K562 (cell line): ENCODE data around the gene SPZ1. TPM values are rescaled to one million over a fixed set of nuclear protein-coding genes. Genes with fewer than 3 reads are reported as not detected.
A peak's percentile ranks its signal among the peaks of the same experiment; 100 is the strongest.
"Not testable (repeated sequence)": the region's sequence is repeated elsewhere in the genome, so short reads cannot be mapped to it uniquely, and the experiment has no call there.

ENCODE experiments used
- ATAC-seq: fragments of 200-7000 bp; cut with Tn5 transposase; 3 replicates; pipeline ENCODE4 v1.9.1; 2020; ENCODE audit warnings: moderate library complexity
- BruUV-seq: library from RNA; stranded (reverse); fragments of 400-500 nt; replicated peaks from 2 replicates; lab custom pipeline; 2021; lab: Mats Ljungman, UMichigan
- CTCF ChIA-PET: fragments of 300-600 bp; formaldehyde crosslinking; extraction: SDS; loops from one replicate; lab custom pipeline; 2021; ENCODE audit warnings: low intra/inter-chr PET ratio; lab: Yijun Ruan, JAX
- POLR2A ChIA-PET: fragments of 300-600, 350-650 bp; sonication (Branson Sonifier 250); formaldehyde crosslinking; extraction: SDS; loops from one replicate; lab custom pipeline; 2021; ENCODE audit warnings: antibody characterized with exemption, inconsistent platforms; lab: Yijun Ruan, JAX
- DNase-seq, 4 experiments: peaks; one replicate each; pipeline versions ENCODE4 v3.0.0 to v3.0.0-alpha.2; 2011 to 2018; ENCODE audit warnings: low spot score in 3 of 4, mixed read lengths in 3 of 4; ENCODE audit errors: extremely low read depth in 1 of 4
- FAIRE-seq: peaks from 2 replicates; lab custom pipeline; 2011; peaks lifted over from hg19 to GRCh38; lab: Jason Lieb, UNC
- H2AFZ ChIP-seq: 2 replicates; pipeline ENCODE4 v1.6.0; 2011; ENCODE audit warnings: low read depth, low read length, control low read depth, inconsistent platforms
- H3K27ac ChIP-seq: fragments of 200-600 bp; 3 replicates; pipeline ENCODE4 v1.8.0; 2011; ENCODE audit warnings: low read depth, mild to moderate bottlenecking, control low read depth, inconsistent platforms, low read length, moderate library complexity, mixed read lengths; ENCODE audit errors: extremely low read depth
- H3K27me3 ChIP-seq, 2 experiments: fragments of 300-600 bp in 1 of 2; 2 replicates in 1 of 2; 3 replicates in 1 of 2; pipeline versions ENCODE4 v1.6.0 to v1.8.0; 2011; ENCODE audit warnings: inconsistent platforms in 2 of 2, low read length in 2 of 2, mild to moderate bottlenecking in 1 of 2, mixed read lengths in 1 of 2, moderate library complexity in 1 of 2; ENCODE audit not compliant: control insufficient read depth in 2 of 2, insufficient read depth in 2 of 2
- H3K36me3 ChIP-seq: fragments of 300-600 bp; 3 replicates; pipeline ENCODE4 v1.8.0; 2011; ENCODE audit warnings: mild to moderate bottlenecking, low read length, inconsistent platforms; ENCODE audit not compliant: control insufficient read depth, insufficient read depth
- H3K4me1 ChIP-seq, 2 experiments: fragments of 200-600 bp in 1 of 2; replicated peaks in 1 of 2; 2 replicates in 1 of 2; 3 replicates in 1 of 2; pipeline versions ENCODE4 v1.5.1 to v1.8.0; 2011; ENCODE audit warnings: inconsistent platforms in 2 of 2, low read length in 2 of 2, mild to moderate bottlenecking in 1 of 2, mixed read lengths in 1 of 2, moderate library complexity in 1 of 2; ENCODE audit not compliant: control insufficient read depth in 2 of 2, insufficient read depth in 2 of 2
- H3K4me2 ChIP-seq: 2 replicates; pipeline ENCODE4 v1.6.1; 2011; ENCODE audit warnings: low read length, control low read depth, inconsistent platforms, mixed read lengths; ENCODE audit not compliant: insufficient read depth
- H3K4me3 ChIP-seq: fragments of 200-600 bp; sonication (generic), shearing (Covaris generic); 2 replicates; pipeline ENCODE4 v1.5.1; 2016; ENCODE audit warnings: control low read depth, inconsistent platforms
- H3K79me2 ChIP-seq: fragments of 200-600 bp; 3 replicates; pipeline ENCODE4 v1.8.0; 2011; ENCODE audit warnings: low read length, inconsistent platforms; ENCODE audit not compliant: control insufficient read depth, insufficient read depth
- H3K9ac ChIP-seq, 2 experiments: 2 replicates each; pipeline versions ENCODE4 v1.6.0 to v1.6.1; 2011; ENCODE audit warnings: low read depth in 2 of 2, low read length in 2 of 2, control low read depth in 1 of 2, inconsistent platforms in 1 of 2, mild to moderate bottlenecking in 1 of 2, mixed read lengths in 1 of 2; ENCODE audit not compliant: insufficient read depth in 1 of 2
- H3K9me1 ChIP-seq: one replicate; pipeline ENCODE4 v1.6.0; 2011; ENCODE audit warnings: inconsistent platforms, mild to moderate bottlenecking, low read length, moderate library complexity; ENCODE audit not compliant: control insufficient read depth, insufficient read depth
- H3K9me3 ChIP-seq: replicated peaks from 2 replicates; pipeline ENCODE4 v1.5.1; 2011; ENCODE audit warnings: low read depth, low read length, inconsistent platforms; ENCODE audit not compliant: control insufficient read depth, insufficient read depth
- H4K20me1 ChIP-seq: replicated peaks from 2 replicates; pipeline ENCODE4 v1.6.1; 2011; ENCODE audit warnings: low read length, inconsistent platforms, mixed read lengths; ENCODE audit not compliant: control insufficient read depth, insufficient read depth
- CHCHD3 ChIP-seq: fragments of 250-450 bp; sonication (Bioruptor Pico); IDR thresholded peaks from 2 replicates; pipeline ENCODE4 v2.1.2; 2022; ENCODE audit warnings: mild to moderate bottlenecking
- DPF2 ChIP-seq: fragments of 450-650 bp; IDR thresholded peaks from 2 replicates; pipeline ENCODE4 v1.6.1; 2016
- HDAC6 ChIP-seq: IDR thresholded peaks from 2 replicates; pipeline ENCODE4 v1.6.1; 2012; ENCODE audit warnings: low read depth, mild to moderate bottlenecking, control low read depth, inconsistent platforms, low read length, moderate library complexity
- HMG20A ChIP-seq: fragments of 450-650 bp; formaldehyde crosslinking; conservative IDR thresholded peaks from 2 replicates; pipeline ENCODE4 v1.4.0; 2020; ENCODE audit warnings: mild to moderate bottlenecking, mixed read lengths
- NR2C2 ChIP-seq, 2 experiments: fragments of 200-800 bp in 1 of 2; sonication (Bioruptor generic) in 1 of 2; sonication (generic) in 1 of 2; formaldehyde crosslinking in 1 of 2; IDR thresholded peaks; 2 replicates each; pipeline versions ENCODE4 v1.6.1 to v1.8.0; 2016 to 2022; ENCODE audit warnings: mild to moderate bottlenecking in 1 of 2, missing compliant biosample characterization in 1 of 2, missing genetic modification characterization in 1 of 2, missing genetic modification reagents in 1 of 2
- PRPF4 ChIP-seq: fragments of 200-400 bp; formaldehyde crosslinking; IDR thresholded peaks from one replicate; pipeline ENCODE4 v1.6.1; 2017; ENCODE audit warnings: low read length, low read depth, mild to moderate bottlenecking; ENCODE audit not compliant: insufficient read depth, poor library complexity, severe bottlenecking
- RHOXF2B ChIP-seq: fragments of 250-450 bp; sonication (Bioruptor Pico); conservative IDR thresholded peaks from 2 replicates; pipeline ENCODE4 v1.5.1; 2021
- TAF1 ChIP-seq: IDR thresholded peaks from 2 replicates; pipeline ENCODE4 v1.6.1; 2011; ENCODE audit warnings: mild to moderate bottlenecking, low read length, moderate library complexity; ENCODE audit not compliant: insufficient read depth, control insufficient read depth, severe bottlenecking; ENCODE audit errors: extremely low read depth
- ZNF24 ChIP-seq: fragments of 450-650 bp; IDR thresholded peaks from 2 replicates; pipeline ENCODE4 v1.6.1; 2016
- ZNF398 ChIP-seq: fragments of 250-450 bp; sonication (Bioruptor Pico); IDR thresholded peaks from 2 replicates; pipeline ENCODE4 v1.8.0; 2021; ENCODE audit warnings: moderate library complexity, mild to moderate bottlenecking, inconsistent platforms
- WGBS: fragments of 100-300 bp; shearing (Covaris generic); methylation state at CpG from one replicate; pipeline ENCODE4 v1.1.6; 2016; ENCODE audit warnings: low coverage, mixed read lengths; ENCODE audit not compliant: insufficient coverage; ENCODE audit errors: missing lambda C conversion rate; 5-methylcytosine and 5-hydroxymethylcytosine counted together
- in situ Hi-C: fragments of 300-500 bp; cut with MboI; formaldehyde crosslinking; loops from 4 replicates; pipeline ENCODE4 v1.15.0; 2018; ENCODE audit warnings: inconsistent platforms, mixed read lengths
- intact Hi-C: fragments of 100-400 bp; cut with micrococcal nuclease; formaldehyde crosslinking; loops from 2 replicates; pipeline ENCODE4 v1.14.2; 2022
- polyA plus RNA-seq, 8 experiments: library from polyadenylated mRNA; depleted of rRNA in 4 of 8; stranded (reverse) in 5 of 8; unstranded in 3 of 8; fragments of >200 nt; fragmentation: Nextera tagmentation in 2 of 8; fragmentation: Illumina TruSeq in 1 of 8; extraction: Ambion mirVana in 2 of 8; extraction: Trizol in 1 of 8; gene quantifications; 2 replicates each; pipeline versions ENCODE4 v1.2.1 to v1.2.3, GENCODE V29; 2011 to 2014; ENCODE audit warnings: inconsistent platforms in 1 of 8, missing spikeins in 1 of 8
- total RNA-seq, 7 experiments: library from RNA; depleted of rRNA in 6 of 7; stranded (reverse); fragments of >200 nt in 6 of 7; fragmentation: Illumina TruSeq in 2 of 7; extraction: Trizol in 2 of 7; gene quantifications; 2 replicates each; pipeline versions ENCODE4 v1.2.1 to v1.2.3, GENCODE V29; 2011 to 2021; ENCODE audit warnings: low replicate concordance in 1 of 7
- TF ChIP-seq, protein P1 (sequence below): conservative IDR thresholded peaks from 2 replicates; pipeline ENCODE4 v1.6.1; 2011; ENCODE audit warnings: low read depth, mild to moderate bottlenecking, low read length; ENCODE audit not compliant: control insufficient read depth
- TF ChIP-seq, protein P2 (sequence below): fragments of 250-450 bp; sonication (Bioruptor Pico); IDR thresholded peaks from 2 replicates; pipeline ENCODE4 v1.6.1; 2021; ENCODE audit warnings: mild to moderate bottlenecking

Gene SPZ1
- total and polyA plus RNA-seq, 9 of the 15 experiments (the other 6 are each of a cell fraction or from before 2014, with no cell fraction given), result not detected

DNA sequence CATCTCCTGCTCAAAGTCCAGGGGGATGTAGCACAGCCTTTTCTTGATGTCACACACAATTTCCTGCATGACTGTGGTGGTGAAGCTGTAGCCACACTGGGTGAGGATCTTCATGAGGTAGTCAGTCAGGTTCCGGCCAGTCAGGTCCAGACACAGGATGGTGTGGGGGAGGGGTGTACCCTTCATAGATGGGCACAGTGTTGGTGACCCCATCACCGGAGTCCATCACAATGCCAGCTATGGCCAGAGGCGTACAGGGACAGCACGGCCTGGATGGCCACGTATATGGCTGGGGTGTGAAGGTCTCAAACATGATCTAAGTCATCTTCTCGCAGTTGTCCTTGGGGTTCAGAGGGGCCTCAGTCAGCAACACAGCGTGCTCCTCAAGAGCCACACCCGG, 19.7 kb upstream of the SPZ1 start:
- WGBS, result 24% methylated on average over 6 of the region's 8 CpGs
- peak; percentile 25; the same call in 1 of the 3 replicates for ATAC-seq
- POLR2A ChIA-PET, result interaction anchor here (0.8 kb wide), 1 partner anchor 11 kb away, joined by 4 read pairs; no protein-coding TSS in a partner anchor

GRCh38 chr5:80300796-80301195, 19.0 kb upstream of the SPZ1 start:
- H3K9ac ChIP-seq, H3K4me1 ChIP-seq, H3K36me3 ChIP-seq, ATAC-seq, BruUV-seq, H3K4me2 ChIP-seq, FAIRE-seq, intact Hi-C loops, POLR2A ChIA-PET, H2AFZ ChIP-seq, H4K20me1 ChIP-seq, H3K4me3 ChIP-seq, DNase-seq, H3K9me1 ChIP-seq, H3K9me3 ChIP-seq, H3K27ac ChIP-seq, H3K79me2 ChIP-seq: not testable (repeated sequence)
- CTCF ChIA-PET, result interaction anchor here (0.6 kb wide), 1 partner anchor 178 kb away, joined by 6 read pairs; no protein-coding TSS in a partner anchor
- peaks cover 16 to 30% of the 10 kb centered on the region in 2 experiments for H3K27me3 ChIP-seq
- in situ Hi-C loops, result loop anchor here (25.0 kb wide), 1 partner anchor 1288 kb away; no protein-coding TSS in a partner anchor
- WGBS, result 0% methylated on average over 2 of the region's 27 CpGs

More for the DNA sequence above, 19.7 kb upstream of the SPZ1 start:
- Histone ChIP-seq H3K27me3 (peaks cover 16 to 32% of the 10 kb centered on the region in 2 experiments), H3K4me2 (no peak overlapping the region), H3K9me1 (no peaks in the 10 kb centered on the region), H3K4me1 (no peaks in the 10 kb centered on the region; a peak in 1 of 5 replicates), H3K36me3 (no peaks in the 10 kb centered on the region), H3K9me3 (no peaks in the 10 kb centered on the region), H3K79me2 (no peaks in the 10 kb centered on the region), H3K4me3 (no peak overlapping the region), H4K20me1 (no peaks in the 10 kb centered on the region), H3K27ac (no peak overlapping the region), H2AFZ (no peak overlapping the region), H3K9ac (no peak overlapping the region)
- intact Hi-C loops, result no loop called here
- no peak for FAIRE-seq
- BruUV-seq, result no TSS peak
- TF ChIP-seq ZNF24 (no peak), TAF1 (no peak), NR2C2 (CRISPR knock-in tag; IDR thresholded peaks at IDR 0.05) (no peak), NR2C2 (tag; IDR thresholded peaks at IDR 0.05) (no peak), DPF2 (no peak), CHCHD3 (CRISPR knock-in tag) (no peak), RHOXF2B (CRISPR knock-in tag) (no peak), ZNF398 (CRISPR knock-in tag) (no peak), HDAC6 (no peak), PRPF4 (no peak), HMG20A (no peak)
- TF ChIP-seq, protein P1, sequence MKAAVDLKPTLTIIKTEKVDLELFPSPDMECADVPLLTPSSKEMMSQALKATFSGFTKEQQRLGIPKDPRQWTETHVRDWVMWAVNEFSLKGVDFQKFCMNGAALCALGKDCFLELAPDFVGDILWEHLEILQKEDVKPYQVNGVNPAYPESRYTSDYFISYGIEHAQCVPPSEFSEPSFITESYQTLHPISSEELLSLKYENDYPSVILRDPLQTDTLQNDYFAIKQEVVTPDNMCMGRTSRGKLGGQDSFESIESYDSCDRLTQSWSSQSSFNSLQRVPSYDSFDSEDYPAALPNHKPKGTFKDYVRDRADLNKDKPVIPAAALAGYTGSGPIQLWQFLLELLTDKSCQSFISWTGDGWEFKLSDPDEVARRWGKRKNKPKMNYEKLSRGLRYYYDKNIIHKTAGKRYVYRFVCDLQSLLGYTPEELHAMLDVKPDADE, result no peak
- TF ChIP-seq, protein P2, sequence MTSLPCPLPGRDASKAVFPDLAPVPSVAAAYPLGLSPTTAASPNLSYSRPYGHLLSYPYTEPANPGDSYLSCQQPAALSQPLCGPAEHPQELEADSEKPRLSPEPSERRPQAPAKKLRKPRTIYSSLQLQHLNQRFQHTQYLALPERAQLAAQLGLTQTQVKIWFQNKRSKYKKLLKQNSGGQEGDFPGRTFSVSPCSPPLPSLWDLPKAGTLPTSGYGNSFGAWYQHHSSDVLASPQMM (CRISPR knock-in tag), result no peak
- CTCF ChIA-PET, result no interaction called here
- in situ Hi-C loops, result loop anchor here (25.0 kb wide), 1 partner anchor 1288 kb away; no protein-coding TSS in a partner anchor
- no peak for DNase-seq
